HepG2 (cell line): ENCODE results near the gene ERC1. TPM values are rescaled to one million over a fixed set of nuclear protein-coding genes. Genes with fewer than 3 reads are reported as not detected.

Experiments used
- ATAC-seq: fragments of 200-7000 bp; cut with Tn5 transposase; 3 replicates; pipeline ENCODE4 v1.9.1; 2020; ENCODE audit warnings: mild to moderate bottlenecking, moderate library complexity
- BruUV-seq: library from RNA; stranded (reverse); fragments of 400-500 nt; replicated peaks from 2 replicates; lab custom pipeline; 2021; lab: Mats Ljungman, UMichigan
- CTCF ChIA-PET: fragments of 300-600 bp; formaldehyde crosslinking; extraction: SDS; loops from one replicate; lab custom pipeline; 2021; ENCODE audit warnings: low total read pairs, inconsistent platforms, low intra/inter-chr PET ratio; lab: Yijun Ruan, JAX
- POLR2A ChIA-PET: fragments of 350-600 bp; sonication (Branson Sonifier 250); formaldehyde crosslinking; loops from one replicate; lab custom pipeline; 2020; ENCODE audit warnings: antibody characterized with exemption, inconsistent platforms; lab: Yijun Ruan, JAX
- DNase-seq: peaks from one replicate; pipeline ENCODE4 v3.0.0-alpha.2; 2015; ENCODE audit warnings: low spot score
- FAIRE-seq: peaks from 3 replicates; lab custom pipeline; 2011; peaks lifted over from hg19 to GRCh38; lab: Jason Lieb, UNC
- H2AFZ ChIP-seq: one replicate; pipeline ENCODE4 v1.6.1; 2011; ENCODE audit warnings: low read length, inconsistent platforms
- H3K27ac ChIP-seq: fragments of 300-600 bp; 3 replicates; pipeline ENCODE4 v1.8.0; 2011; ENCODE audit warnings: mixed run types, mild to moderate bottlenecking, mixed read lengths, low read length, inconsistent platforms; ENCODE audit not compliant: insufficient read depth; ENCODE audit errors: extremely low read length
- H3K27me3 ChIP-seq, 2 experiments: fragments of 200-600 bp in 1 of 2; 2 replicates in 1 of 2; 3 replicates in 1 of 2; pipeline versions ENCODE4 v1.6.0 to v1.8.0; 2011; ENCODE audit warnings: low read length in 2 of 2, mild to moderate bottlenecking in 2 of 2, moderate library complexity in 2 of 2, inconsistent platforms in 1 of 2; ENCODE audit not compliant: insufficient read depth in 2 of 2, control insufficient read depth in 1 of 2
- H3K36me3 ChIP-seq, 2 experiments: fragments of 200-600 bp in 1 of 2; replicated peaks in 1 of 2; 2 replicates in 1 of 2; 3 replicates in 1 of 2; pipeline versions ENCODE4 v1.5.1 to v1.8.0; 2011; ENCODE audit warnings: low read length in 2 of 2, inconsistent platforms in 1 of 2; ENCODE audit not compliant: insufficient read depth in 2 of 2, control insufficient read depth in 1 of 2
- H3K4me1 ChIP-seq: 2 replicates; pipeline ENCODE4 v1.5.1; 2012; ENCODE audit warnings: low read length, inconsistent platforms; ENCODE audit not compliant: insufficient read depth
- H3K4me2 ChIP-seq: 2 replicates; pipeline ENCODE4 v1.6.0; 2011; ENCODE audit warnings: low read depth, low read length, inconsistent platforms
- H3K4me3 ChIP-seq, 3 experiments: fragments of 200-600 bp in 1 of 3; sonication (generic), shearing (Covaris generic) in 1 of 3; replicated peaks in 1 of 3; 2 replicates each; pipeline ENCODE4 v1.5.1; 2011 to 2016; ENCODE audit warnings: low read length in 3 of 3, inconsistent platforms in 2 of 3, low read depth in 2 of 3, mild to moderate bottlenecking in 2 of 3, control low read depth in 1 of 3, mixed read lengths in 1 of 3; ENCODE audit not compliant: insufficient read depth in 1 of 3
- H3K79me2 ChIP-seq: one replicate; pipeline ENCODE4 v1.6.1; 2011; ENCODE audit warnings: low read length, inconsistent platforms; ENCODE audit not compliant: insufficient read depth
- H3K9ac ChIP-seq: 2 replicates; pipeline ENCODE4 v1.6.0; 2011; ENCODE audit warnings: mild to moderate bottlenecking, low read depth, low read length, inconsistent platforms; ENCODE audit not compliant: insufficient read depth
- H3K9me3 ChIP-seq: 2 replicates; pipeline ENCODE4 v1.5.1; 2012; ENCODE audit warnings: mild to moderate bottlenecking, low read length
- H4K20me1 ChIP-seq: 2 replicates; pipeline ENCODE4 v1.6.0; 2011; ENCODE audit warnings: inconsistent platforms, mild to moderate bottlenecking, low read length, moderate library complexity; ENCODE audit not compliant: insufficient read depth
- AHDC1 ChIP-seq: sonication (generic); formaldehyde crosslinking; IDR thresholded peaks from 2 replicates; pipeline ENCODE4 v1.5.1; 2020; ENCODE audit warnings: mild to moderate bottlenecking, missing genetic modification reagents, borderline replicate concordance
- ARNT2 ChIP-seq: sonication (generic); formaldehyde crosslinking; IDR thresholded peaks from 2 replicates; pipeline ENCODE4 v1.8.0; 2022; ENCODE audit warnings: mild to moderate bottlenecking, low read depth, missing genetic modification reagents, moderate library complexity
- ATF5 ChIP-seq: sonication (generic); formaldehyde crosslinking; IDR thresholded peaks from 2 replicates; pipeline ENCODE4 v1.4.0; 2020; ENCODE audit warnings: mild to moderate bottlenecking, low read depth, missing genetic modification reagents
- KLF11 ChIP-seq: IDR thresholded peaks from 2 replicates; pipeline ENCODE4 v1.6.1; 2016; ENCODE audit warnings: missing compliant biosample characterization
- NCOA5 ChIP-seq: sonication (generic); formaldehyde crosslinking; IDR thresholded peaks from 2 replicates; pipeline ENCODE4 v1.4.0; 2020; ENCODE audit warnings: missing genetic modification reagents
- PRDM4 ChIP-seq: sonication (generic); formaldehyde crosslinking; IDR thresholded peaks from 2 replicates; pipeline ENCODE4 v1.9.0; 2021; ENCODE audit warnings: missing genetic modification reagents, borderline replicate concordance
- RORA ChIP-seq: sonication (generic); formaldehyde crosslinking; IDR thresholded peaks from 2 replicates; pipeline ENCODE4 v1.5.0; 2020; ENCODE audit warnings: mild to moderate bottlenecking, missing genetic modification reagents, moderate library complexity
- ZNF33B ChIP-seq: sonication (generic); formaldehyde crosslinking; IDR thresholded peaks from 2 replicates; pipeline ENCODE4 v1.5.1; 2020; ENCODE audit warnings: mild to moderate bottlenecking, missing genetic modification reagents
- ZNF484 ChIP-seq: sonication (generic); formaldehyde crosslinking; IDR thresholded peaks from 2 replicates; pipeline ENCODE4 v1.5.1; 2020; ENCODE audit warnings: mild to moderate bottlenecking, low read depth, missing genetic modification reagents, borderline replicate concordance
- ZNF569 ChIP-seq: sonication (generic); formaldehyde crosslinking; IDR thresholded peaks from 2 replicates; pipeline ENCODE4 v1.5.0; 2020; ENCODE audit warnings: mild to moderate bottlenecking, missing genetic modification reagents, moderate library complexity, borderline replicate concordance
- ZNF883 ChIP-seq: sonication (generic); formaldehyde crosslinking; IDR thresholded peaks from 2 replicates; pipeline ENCODE4 v1.5.1; 2020; ENCODE audit warnings: mild to moderate bottlenecking, missing genetic modification reagents; ENCODE audit errors: not compliant biosample characterization
- ZNF891 ChIP-seq: sonication (generic); formaldehyde crosslinking; IDR thresholded peaks from 2 replicates; pipeline ENCODE4 v1.5.0; 2020; ENCODE audit warnings: mild to moderate bottlenecking, missing genetic modification reagents
- WGBS: methylation state at CpG from one replicate; pipeline ENCODE4 v1.1.6; 2017; ENCODE audit warnings: low lambda C conversion rate; 5-methylcytosine and 5-hydroxymethylcytosine counted together
- in situ Hi-C: cut with HindIII; loops from 2 replicates; pipeline ENCODE4 v1.10.0; 2017; ENCODE audit warnings: low pct_unique_long_range_greater_than_20kb; ENCODE audit not compliant: extremely low pct_ligation_motif_present
- intact Hi-C: fragments of 100-400 bp; cut with micrococcal nuclease; formaldehyde crosslinking; loops from one replicate; pipeline ENCODE4 v1.10.0; 2022; ENCODE audit not compliant: unreplicated experiment
- polyA plus RNA-seq, 8 experiments: library from polyadenylated mRNA; depleted of rRNA in 3 of 8; stranded (reverse) in 7 of 8; unstranded in 1 of 8; fragments of >200 nt; fragmentation: Illumina TruSeq in 4 of 8; extraction: Trizol in 4 of 8; gene quantifications; 2 replicates each; pipeline versions ENCODE4 v1.2.1 to v1.2.3, GENCODE V29; 2011 to 2016; ENCODE audit warnings: low read depth in 4 of 8, missing spikeins in 1 of 8, mixed read lengths in 1 of 8; ENCODE audit not compliant: insufficient read depth in 1 of 8
- total RNA-seq, 5 experiments: library from RNA; depleted of rRNA; stranded (reverse); fragments of >200 nt; fragmentation: Illumina TruSeq; extraction: Trizol; gene quantifications; 2 replicates each; pipeline ENCODE4 v1.2.3, GENCODE V29; 2016; ENCODE audit warnings: low read depth in 1 of 5

ERC1 gene
- total and polyA plus RNA-seq, 2 of the 13 experiments (the other 11 are each of a cell fraction or from before 2014, with no cell fraction given): 6.1 to 12.4 TPM

GRCh38 chr12:1185460-1186182 lies 194.6 kb downstream of the ERC1 start:
- no peak overlapping the region for H2AFZ ChIP-seq
- H3K79me2 ChIP-seq: no peaks in the 10 kb centered on the region
- no peak overlapping the region for H3K4me2 ChIP-seq
- BruUV-seq: no TSS peak
- ChIA-PET POLR2A (no interaction called here), CTCF (no interaction called here)
- in situ Hi-C loops: no loop called here
- H3K36me3 ChIP-seq: peaks cover 6 to 21% of the 10 kb centered on the region in 2 experiments; a peak in 3 of 5 replicates
- H3K9me3 ChIP-seq: no peaks in the 10 kb centered on the region
- no peak for DNase-seq
- no peak overlapping the region for H3K4me3 ChIP-seq
- H3K27me3 ChIP-seq: no peaks in the 10 kb centered on the region
- TF ChIP-seq ZNF883 (CRISPR knock-in tag) (no peak), ZNF484 (CRISPR knock-in tag) (no peak), ZNF33B (no peak), NCOA5 (CRISPR knock-in tag) (no peak), ZNF891 (CRISPR knock-in tag) (no peak), ATF5 (CRISPR knock-in tag) (no peak), ZNF569 (no peak), ARNT2 (no peak), PRDM4 (CRISPR knock-in tag) (no peak), RORA (CRISPR knock-in tag) (no peak), KLF11 (CRISPR knock-in tag) (no peak), AHDC1 (CRISPR knock-in tag) (no peak)
- no peak for FAIRE-seq
- no peak overlapping the region for H3K9ac ChIP-seq
- H4K20me1 ChIP-seq: no peaks in the 10 kb centered on the region
- no peak overlapping the region for H3K27ac ChIP-seq
- intact Hi-C loops: no loop called here
- WGBS: 93% methylated on average over 3 of the region's 3 CpGs
- H3K4me1 ChIP-seq: peaks cover 11% of the 10 kb centered on the region
- ATAC-seq: no peak
